Subcutaneous adipose tissue (tissue), 4 donors: Measurements from ENCODE around the gene LRRC8E. TPM values are rescaled to one million over a fixed set of nuclear protein-coding genes. Genes with fewer than 3 reads are reported as not detected.

Experiments
- CTCF ChIP-seq: fragments of 450-650 bp; IDR thresholded peaks from one replicate; pipeline ENCODE4 v1.5.1; 2016; ENCODE audit warnings: low read depth, mild to moderate bottlenecking, control low read depth, antibody characterized with exemption, moderate library complexity
- total RNA-seq, 4 donors: library from RNA; depleted of rRNA; stranded (reverse); fragments of >200 nt; gene quantifications; one replicate each; pipeline ENCODE4 v1.1.0, GENCODE V29; 2016

LRRC8E gene
- total RNA-seq, 4 donors from 2014 or later: 0.19 to 1.5 (median 0.50) TPM

- TF ChIP-seq CTCF: no peak
Measured at GRCh38 chr19:7871437-7872305, 16.6 kb upstream of the LRRC8E start.

- no peak for TF ChIP-seq CTCF
Measured at GRCh38 chr19:7872306-7873204, 15.8 kb upstream of the LRRC8E start.

- no peak for TF ChIP-seq CTCF
Measured at GRCh38 chr19:7873304-7874075, 14.8 kb upstream of the LRRC8E start.

GRCh38 chr19:7874076-7874896, 14.0 kb upstream of the LRRC8E start, which contains the start of gene PRR36:
TSS of gene PRR36 (minus strand) at chr19:7874390. CDS start at chr19:7873689, 701 bp downstream.
- TF ChIP-seq CTCF: no peak

GRCh38 chr19:7874897-7875273, 13.4 kb upstream of the LRRC8E start:
- TF ChIP-seq CTCF: no peak

- no peak for TF ChIP-seq CTCF
Measured at GRCh38 chr19:7877249-7877836, 11.0 kb upstream of the LRRC8E start.
